Inflammatory macrophage treated with lipopolysaccharide for 4 hours (primary cell): ENCODE results near the gene SOCS6.
A peak's percentile ranks its signal among the peaks of the same experiment; 100 is the strongest.
"Not testable (repeated sequence)": the region's sequence is repeated elsewhere in the genome, so short reads cannot be mapped to it uniquely, and the experiment has no call there.

Experiments used
- DNase-seq: peaks from one replicate; pipeline ENCODE4 v3.0.0-alpha.2; 2020

The SOCS6 gene

DNA sequence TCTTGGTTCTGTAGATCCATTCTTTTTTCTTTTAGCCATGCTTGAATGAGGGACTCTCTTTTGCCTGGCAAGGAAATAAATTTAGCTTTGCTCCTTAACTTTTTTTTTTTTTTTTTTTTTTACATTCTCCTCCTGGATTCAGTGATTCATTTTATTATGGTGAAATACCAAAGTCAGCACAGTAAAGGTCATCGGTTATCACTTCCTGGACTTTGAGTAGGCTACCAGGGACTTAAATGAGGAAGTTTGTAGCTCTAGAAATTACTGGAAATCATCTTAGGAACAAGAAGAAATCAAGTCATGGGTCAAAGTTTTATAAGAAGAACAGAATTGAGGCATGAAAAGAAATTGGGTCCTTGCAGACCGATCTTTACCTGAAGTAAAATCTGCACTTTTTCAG lies 75.0 kb downstream of the SOCS6 start:
- DNase-seq = peak; percentile 81

DNA sequence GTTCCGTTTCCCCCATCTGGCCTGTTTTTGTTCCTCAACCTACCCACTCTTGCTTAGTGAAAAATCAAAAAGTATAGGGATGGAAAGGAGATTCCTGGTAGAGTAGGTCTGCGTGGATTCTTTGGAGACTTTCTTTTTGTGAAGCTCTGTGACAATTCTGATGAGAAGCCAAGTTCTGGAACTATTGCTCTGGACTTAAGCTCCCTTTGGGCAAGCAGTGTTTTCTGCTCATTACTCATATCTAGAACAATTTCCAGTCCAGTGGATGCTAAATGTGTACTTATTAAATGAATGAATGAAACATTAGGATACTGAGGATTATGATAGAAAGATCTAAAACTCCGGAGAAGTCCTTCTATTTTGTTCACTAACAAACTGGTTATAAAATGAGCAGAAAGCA lies 76.5 kb downstream of the SOCS6 start:
- no peak for DNase-seq

DNA sequence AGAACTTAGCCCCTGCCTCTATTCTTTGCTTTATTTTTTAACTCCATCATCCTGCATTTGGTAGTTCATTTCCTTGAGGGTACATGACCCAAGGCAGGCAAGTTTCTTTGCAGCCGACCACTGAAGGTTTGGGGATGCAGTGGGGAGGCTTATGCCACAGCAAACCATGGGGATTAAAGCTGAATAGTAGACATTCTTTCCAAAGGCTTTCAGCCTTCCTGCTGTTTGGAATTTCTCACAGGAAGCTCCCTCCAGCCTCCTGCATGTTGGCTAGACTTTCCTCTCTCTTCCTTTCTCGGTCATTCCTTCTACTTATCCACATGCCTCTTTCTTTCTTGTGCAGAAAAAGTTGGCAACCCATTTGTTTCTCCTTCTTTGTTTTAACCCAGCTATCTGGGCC lies 77.3 kb downstream of the SOCS6 start:
- DNase-seq = no peak

DNA sequence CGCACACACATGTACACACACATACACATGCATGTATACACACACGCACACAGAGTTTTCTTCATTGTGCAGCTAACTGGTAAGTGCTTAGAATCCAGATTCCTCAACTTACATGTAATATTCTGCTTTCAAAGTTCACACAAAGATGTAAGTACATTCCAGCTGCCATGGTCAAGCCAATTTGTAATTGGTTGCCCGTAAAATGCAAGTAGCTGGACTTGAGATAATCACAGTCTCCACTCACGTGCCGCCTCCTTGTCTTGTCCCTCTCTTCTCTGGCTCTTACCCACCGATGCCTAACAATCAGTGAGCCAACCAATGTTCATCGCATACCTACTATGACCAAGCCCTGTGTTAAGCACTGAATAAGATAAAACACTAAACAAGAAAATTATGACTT lies 77.8 kb downstream of the SOCS6 start:
- no peak for DNase-seq

DNA sequence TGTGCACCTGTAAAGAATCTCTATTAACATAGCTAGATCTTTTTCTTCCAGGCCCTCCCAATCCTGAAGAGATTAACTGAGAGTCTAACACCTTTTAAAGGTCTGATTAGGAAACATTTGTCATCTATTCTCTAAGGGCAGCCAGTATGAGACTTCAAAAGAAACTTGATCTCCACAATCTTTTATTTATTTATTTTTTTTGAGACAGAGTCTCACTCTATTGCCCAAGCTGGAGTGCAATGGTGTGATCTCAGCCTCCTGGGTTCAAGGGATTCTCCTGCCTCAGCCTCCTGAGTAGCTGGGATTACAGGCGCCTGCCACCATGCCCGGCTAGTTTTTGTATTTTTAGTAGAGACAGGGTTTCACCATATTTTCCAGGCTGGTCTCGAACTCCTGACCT lies 78.5 kb downstream of the SOCS6 start:
- DNase-seq = not testable (repeated sequence)

DNA sequence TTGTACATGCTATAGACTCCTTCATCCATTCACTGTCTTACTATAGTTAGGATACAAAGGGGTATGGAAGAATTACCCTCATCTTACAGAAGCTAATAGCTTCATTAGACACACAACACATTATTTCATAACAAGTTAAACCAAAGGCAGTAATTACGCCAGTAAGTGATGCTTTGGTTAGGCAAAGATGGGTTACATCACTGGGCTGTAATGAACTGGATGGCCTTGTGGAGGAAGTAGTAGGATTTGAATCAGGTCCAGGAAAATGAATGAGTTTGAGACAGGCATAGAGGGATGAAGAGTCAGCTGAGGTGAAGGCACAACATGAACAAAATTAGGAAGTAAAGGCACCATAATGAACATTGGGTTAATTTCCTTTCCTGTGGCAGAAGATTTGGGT lies 80.1 kb downstream of the SOCS6 start:
- DNase-seq = peak; percentile 86

DNA sequence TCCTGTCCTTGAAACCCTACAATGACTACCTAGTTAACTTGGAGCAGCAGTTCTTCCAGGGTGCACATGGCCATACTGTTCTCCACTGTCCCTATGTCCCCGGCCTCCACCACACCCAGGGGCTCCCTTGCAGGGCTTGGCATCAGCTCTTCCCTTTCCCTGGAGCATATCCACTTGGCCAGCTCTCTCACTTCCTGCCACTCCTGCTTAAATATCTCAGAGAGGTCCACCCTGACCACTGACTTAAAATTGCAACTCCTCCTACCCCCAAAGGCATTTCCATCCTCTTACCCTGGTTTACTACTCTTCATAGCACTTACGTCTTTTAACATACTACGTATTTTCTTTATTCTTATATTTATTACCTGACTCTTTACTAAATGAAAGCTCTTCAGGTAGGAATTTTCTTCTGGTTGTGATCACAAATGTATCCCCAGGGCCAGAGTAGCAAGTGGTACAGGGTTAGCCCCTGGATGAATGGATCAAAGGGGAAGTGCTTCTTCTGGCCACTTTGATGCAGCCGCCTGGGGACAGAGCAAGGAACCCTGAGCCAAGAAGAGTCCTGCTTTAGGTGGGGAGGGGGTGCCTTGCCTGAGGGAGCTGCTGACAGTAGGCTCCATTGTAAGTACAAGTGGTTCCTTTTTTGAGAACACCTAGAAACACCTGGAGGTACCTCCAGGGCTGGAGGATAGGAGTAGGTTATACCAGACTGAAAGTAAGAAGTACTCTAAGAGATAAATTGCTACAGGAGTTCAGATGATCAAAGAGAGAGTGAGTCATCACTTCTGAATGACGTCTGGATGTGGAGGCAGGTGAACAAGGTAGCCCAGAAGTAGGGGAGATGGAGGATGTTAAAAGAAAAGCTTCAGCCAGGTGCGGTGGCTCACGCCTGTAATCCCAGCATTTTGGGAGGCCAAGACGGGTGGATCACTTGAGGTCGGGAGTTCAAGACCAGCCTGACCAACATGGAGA lies 82.2 kb downstream of the SOCS6 start:
- no peak for DNase-seq

DNA sequence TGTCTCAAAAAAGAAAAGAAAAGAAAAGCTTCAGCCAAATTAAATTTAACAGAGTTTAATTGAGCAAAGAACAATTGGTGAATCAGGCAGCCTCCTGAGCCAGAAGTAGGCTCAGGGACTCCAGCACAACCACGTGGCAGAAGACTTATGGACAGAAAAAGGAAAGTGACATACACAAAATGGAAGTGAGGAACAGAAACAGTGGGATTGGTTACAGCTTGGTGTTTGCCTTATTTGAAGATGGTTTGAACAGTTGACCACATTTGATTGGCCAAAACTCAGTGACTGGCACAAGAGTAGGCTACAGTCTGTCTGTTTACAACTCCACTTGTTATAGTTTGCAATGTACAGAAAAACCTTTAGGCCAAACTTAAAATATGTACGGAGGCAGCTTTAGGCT lies 83.1 kb downstream of the SOCS6 start:
- peak; percentile 45 for DNase-seq

DNA sequence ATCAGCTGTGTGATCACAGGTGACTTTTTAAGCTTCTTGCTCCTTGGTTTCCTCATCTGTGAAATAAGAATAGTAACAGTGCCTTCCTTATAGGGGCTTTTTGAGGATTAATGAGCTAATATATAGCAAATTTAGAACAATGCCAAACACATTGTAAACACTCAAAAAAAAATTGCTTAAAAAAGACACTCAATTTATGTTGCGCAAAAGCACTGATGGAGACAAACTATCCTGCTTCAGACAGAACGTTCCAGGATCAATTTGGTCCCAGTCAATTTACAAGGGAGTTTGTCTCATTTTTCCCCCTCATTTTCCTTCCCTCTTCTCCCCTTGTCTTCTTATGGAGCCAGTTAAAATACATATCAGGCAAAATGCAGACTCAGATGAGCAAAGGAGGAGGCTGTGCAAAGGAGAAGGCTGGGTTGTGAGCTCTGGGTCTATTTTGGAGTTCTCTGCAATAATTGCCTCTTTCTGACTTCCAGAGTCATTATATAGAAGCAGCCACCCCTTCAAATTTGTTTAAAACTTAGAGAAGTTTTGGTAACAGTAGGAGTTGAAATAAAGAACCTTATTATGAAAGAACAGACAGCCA lies 83.7 kb downstream of the SOCS6 start:
- no peak for DNase-seq

DNA sequence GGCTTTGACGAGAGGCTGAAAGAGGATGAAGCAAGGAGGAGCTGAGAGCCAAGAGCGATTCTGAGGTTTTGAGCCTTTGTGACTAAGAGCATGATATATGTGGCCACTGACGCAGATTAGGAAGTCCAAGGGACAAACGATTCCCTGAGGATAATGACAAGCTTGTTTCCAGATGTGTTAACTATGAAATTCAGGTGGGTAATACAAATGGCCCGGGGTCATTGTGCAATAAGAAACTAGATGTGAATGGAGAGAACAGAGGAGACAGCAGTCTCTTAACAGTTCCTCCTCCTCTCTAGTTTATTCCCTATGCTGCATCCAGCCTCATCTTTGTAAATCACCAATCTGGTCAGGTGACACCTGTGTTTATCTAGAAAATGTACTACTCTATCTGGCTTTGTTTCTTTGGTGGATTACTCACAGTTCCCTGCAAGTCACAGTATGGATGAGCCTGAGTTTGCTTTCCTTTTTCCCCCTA lies 84.2 kb downstream of the SOCS6 start:
- DNase-seq = peak; percentile 77

DNA sequence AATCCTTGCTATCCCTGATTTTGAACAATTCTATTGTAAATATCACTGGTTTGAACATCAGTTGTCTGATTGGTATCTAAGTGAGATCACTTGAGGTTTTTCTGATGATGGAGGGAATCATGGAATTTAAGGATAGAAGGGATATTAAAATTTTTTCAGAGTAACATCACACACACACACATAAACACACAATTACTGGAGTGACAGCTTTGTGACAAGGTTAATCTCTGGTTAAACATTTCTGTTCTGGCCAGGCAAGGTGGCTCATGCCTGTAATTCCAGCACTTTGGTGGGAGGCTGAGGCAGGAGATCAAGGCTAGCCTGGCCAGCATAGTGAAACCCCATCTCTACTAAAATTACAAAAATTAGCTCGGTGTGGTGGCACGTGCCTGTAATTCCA lies 85.3 kb downstream of the SOCS6 start:
- DNase-seq = no peak

DNA sequence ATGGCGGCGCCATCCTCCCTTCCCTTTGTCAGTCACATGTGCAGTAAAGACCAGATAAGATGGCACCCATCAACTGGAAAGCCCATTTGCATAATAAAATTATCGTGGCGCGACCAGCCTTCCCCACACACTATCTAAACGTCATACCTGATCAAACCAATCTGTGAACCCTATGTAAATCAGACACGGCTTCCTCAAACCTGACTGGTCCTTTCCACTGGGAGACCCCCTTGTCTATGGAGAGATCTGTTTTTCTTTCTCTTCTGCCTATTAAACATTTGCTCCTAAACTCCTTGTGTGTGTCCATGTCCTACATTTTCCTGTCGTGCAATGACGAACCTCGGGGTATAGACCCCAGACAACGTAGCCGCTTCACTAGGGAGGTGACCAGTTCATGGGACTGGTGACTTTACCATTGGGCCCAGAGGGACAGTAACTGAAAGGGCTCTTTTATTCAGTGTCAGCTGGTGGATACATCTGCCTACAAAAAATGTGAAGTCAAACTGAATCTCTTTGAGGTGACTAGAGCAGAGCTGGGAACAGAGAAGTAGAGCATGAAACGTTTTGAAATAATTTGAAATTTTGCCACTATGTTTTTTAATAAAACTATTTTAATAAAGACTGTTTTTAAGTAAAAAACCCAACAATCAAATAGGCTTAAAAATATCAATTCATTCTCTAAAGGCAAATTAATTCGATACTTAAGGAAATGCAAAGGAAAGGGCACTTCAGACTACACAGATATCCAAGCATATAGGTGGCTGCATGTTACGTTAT lies 87.5 kb downstream of the SOCS6 start:
- no peak for DNase-seq

DNA sequence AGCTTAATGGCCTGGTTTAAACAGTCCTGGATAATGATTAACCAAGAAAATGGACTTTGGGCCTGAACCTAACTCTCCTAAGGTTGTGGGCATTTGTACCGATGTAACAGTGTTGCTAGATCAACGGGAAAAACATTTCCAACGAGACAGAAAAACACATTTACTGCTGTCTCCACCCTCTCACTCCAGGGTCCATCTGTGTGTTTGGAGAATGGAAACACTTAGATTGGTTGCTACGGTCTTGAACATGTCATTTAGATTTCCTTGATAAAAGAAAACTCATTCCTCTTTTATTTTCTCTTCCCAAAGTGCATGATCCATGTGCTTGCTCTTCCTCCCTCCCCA lies 88.0 kb downstream of the SOCS6 start:
- DNase-seq = no peak

DNA sequence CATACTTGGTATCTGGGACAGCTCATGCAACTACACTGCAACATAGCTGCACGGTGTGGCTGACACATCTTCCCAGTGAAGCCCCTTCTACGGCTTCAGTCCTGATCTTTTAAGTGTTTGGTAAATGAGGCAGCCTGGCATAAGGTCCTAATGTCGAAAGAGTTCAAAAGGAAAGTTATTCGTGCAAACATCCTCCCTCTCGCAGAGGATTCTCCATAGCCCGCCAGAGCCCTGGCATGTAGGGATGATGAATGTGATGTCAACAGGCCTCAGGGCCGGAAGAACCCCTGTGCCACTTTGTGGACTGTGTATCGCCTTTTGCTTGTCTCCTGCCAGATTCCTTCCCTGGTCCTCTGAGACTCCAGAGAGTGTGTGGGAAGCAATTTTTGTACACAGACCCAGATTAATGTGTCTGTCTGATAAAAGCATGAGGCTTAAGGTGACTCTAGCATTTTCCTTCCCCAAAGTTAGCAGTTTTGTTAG lies 88.5 kb downstream of the SOCS6 start:
- no peak for DNase-seq

DNA sequence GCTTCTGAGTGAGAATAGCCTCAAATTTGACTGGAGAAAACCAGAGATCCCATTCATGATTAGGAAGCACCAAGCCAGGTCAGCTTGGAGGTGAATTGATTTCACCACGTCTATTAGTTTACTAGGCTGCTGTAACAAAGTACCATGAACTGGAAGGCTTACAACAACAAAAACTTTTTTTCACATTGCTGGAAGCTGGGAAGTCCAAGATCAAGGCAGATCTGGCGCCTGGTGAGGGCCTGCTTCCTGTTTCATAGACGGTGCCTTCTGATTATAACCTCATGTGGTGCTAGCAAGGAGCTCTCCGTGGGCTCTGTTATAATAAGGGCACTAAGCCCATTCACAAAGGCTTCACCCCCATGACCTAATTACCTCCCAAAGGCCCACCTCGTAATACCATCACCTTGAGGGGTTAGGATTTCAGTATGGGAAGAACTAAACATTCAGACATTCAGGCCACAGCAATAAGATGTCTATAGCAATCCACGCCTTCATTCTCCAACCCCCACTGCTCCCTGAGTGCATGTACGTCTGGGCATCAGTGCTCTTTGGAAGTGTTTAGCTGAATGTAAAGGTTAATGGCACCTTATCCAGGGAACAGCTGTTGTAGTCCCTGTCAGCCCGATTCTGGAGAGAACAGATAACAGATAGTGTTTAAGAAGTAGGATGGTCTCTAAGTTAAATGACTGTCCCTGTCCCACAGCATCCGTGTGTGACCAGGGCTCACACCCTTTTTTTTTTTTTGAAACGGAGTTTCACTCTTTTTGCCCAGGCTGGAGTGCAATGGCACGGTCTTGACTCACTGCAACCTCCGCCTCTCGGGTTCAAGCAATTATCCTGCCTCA lies 89.2 kb downstream of the SOCS6 start:
- DNase-seq = no peak
